ENCODE measurements around the gene SEC24A. TPM values are rescaled to one million over a fixed set of nuclear protein-coding genes. Genes with fewer than 3 reads are reported as not detected.
"Not testable (repeated sequence)": the region's sequence is repeated elsewhere in the genome, so short reads cannot be mapped to it uniquely, and the experiment has no call there.

The SEC24A gene
- total RNA-seq, 1 donor from 2014 or later, result 47.5 TPM

GRCh38 chr5:134650660-134651059, 2.1 kb downstream of the SEC24A start:
- DNase-seq (ENCODE audit: low read depth), result not testable (repeated sequence)

- DNase-seq (ENCODE audit: low read depth), result peak; percentile 18
Observed at GRCh38 chr5:134651531-134651930, 2.9 kb downstream of the SEC24A start.

DNA sequence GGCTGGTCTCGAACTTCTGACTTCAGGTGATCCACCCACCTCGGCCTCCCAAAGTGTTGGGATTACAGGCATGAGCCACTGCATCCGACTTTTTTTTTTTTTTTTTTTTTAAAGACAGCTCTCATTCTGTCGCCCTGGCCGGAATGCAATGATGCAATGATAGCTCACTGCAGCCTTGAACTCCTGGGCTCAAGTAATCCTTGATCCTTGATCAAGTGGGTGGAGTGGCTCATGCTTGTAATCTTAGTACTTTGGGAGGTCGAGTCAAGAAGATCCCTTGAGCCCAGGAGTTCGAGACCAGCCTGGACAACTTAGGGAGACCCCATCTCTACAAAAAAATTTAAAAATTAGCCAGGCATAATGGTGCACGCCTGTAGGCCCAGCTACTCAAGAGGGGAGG, 8.1 kb downstream of the SEC24A start:
- DNase-seq (ENCODE audit: low read depth), result no peak

GRCh38 chr5:134659456-134659855, 10.9 kb downstream of the SEC24A start:
- no peak for DNase-seq (ENCODE audit: low read depth)

- no peak for DNase-seq (ENCODE audit: low read depth)
Observed at GRCh38 chr5:134659922-134660321, 11.3 kb downstream of the SEC24A start.

GRCh38 chr5:134662971-134663370, 14.4 kb downstream of the SEC24A start:
- no peak for DNase-seq (ENCODE audit: low read depth)

DNA sequence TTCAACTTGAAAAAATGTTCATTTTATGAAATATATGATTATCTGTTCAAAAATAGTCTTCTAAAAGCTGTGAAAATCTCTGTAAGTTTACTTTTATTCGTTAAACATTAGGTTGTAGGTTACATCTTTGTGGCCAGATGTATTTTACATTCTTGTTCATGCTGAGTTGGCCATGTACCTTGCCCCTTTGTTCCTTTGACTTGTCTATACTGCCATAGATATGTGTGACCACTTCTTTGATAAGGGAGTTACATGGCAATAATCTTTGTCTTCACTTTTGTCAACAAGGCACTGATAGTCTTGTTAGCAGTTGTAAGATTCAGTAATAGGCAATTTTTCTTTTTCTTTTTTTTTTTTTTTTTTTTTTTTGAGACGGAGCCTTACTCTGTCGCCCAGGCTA, 15.9 kb downstream of the SEC24A start:
- DNase-seq (ENCODE audit: low read depth), result no peak

- DNase-seq (ENCODE audit: low read depth), result not testable (repeated sequence)
Observed at GRCh38 chr5:134673546-134673945, 25.0 kb downstream of the SEC24A start.

- DNase-seq (ENCODE audit: low read depth), result not testable (repeated sequence)
Observed at GRCh38 chr5:134677357-134677756, 28.8 kb downstream of the SEC24A start.

- DNase-seq (ENCODE audit: low read depth), result not testable (repeated sequence)
Observed at GRCh38 chr5:134690144-134690543, 41.6 kb downstream of the SEC24A start.

GRCh38 chr5:134692722-134693121, 44.1 kb downstream of the SEC24A start:
- DNase-seq (ENCODE audit: low read depth), result no peak

DNA sequence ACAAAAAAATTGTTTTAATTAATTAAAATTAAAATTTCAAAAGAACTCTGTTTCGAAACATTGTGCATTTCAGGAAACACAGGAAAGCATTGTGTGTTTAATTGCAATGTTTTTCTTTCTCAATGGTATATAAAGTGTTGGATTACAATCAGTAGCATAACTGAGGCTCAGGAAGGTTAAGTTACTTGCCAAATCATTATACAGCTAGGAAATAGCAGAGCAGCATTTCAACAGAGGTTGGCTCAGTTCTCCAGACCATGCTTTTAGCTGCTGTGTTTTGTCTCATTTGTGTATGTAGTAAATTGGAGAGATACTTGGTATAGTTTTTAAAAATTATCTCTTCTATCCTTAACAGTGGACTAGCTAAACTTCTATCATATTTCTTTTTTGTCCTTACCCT, 59.7 kb downstream of the SEC24A start:
- DNase-seq (ENCODE audit: low read depth), result peak; percentile 7

- DNase-seq (ENCODE audit: low read depth), result no peak
Observed at GRCh38 chr5:134714120-134714519, 65.5 kb downstream of the SEC24A start.

GRCh38 chr5:134714541-134714940, 66.0 kb downstream of the SEC24A start:
- no peak for DNase-seq (ENCODE audit: low read depth)

DNA sequence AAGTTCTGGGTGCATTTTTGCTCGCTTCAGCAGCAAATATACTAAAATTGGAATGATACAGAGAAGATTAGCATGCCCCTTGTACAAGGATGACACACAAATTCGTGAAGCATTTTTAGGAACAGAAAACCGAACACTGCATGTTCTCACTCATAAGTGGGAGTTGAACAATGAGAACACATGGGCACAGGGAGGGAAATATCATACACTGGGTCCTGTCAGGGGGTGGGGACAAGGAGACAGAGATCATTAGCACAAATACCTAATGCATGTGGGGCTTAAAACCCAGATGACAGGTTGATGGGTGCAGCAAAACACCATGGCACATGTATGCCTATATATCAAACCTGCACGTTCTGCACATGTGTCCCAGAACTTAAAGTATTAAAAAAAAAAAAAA, 66.9 kb downstream of the SEC24A start:
- not testable (repeated sequence) for DNase-seq (ENCODE audit: low read depth)

DNA sequence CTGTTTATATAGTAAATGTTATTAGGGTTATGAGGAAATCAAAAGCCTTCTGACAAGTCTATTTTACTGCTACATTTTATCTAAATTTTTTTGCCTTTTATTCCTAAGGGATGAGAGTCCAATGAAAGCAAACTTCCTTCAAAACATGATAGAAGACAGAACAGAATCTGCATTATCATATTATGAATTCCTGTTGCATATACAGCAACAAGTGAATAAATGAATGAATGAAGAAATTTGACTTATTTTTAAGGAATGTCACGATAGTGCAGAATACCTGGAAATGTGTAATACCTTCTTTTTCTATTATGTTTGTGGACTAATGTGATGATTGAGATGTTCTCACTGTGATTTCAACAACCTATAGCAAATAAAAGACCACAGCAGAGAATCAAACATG, 76.3 kb downstream of the SEC24A start:
- no peak for DNase-seq (ENCODE audit: low read depth)

GRCh38 chr5:134732819-134733218, 84.2 kb downstream of the SEC24A start:
- no peak for DNase-seq (ENCODE audit: low read depth)

- no peak for DNase-seq (ENCODE audit: low read depth)
Observed at GRCh38 chr5:134735243-134735642, 86.7 kb downstream of the SEC24A start.

GRCh38 chr5:134736173-134736812, 87.7 kb downstream of the SEC24A start:
- DNase-seq (ENCODE audit: low read depth), result peak; percentile 45

- peak; percentile 91 for DNase-seq (ENCODE audit: low read depth)
Observed at GRCh38 chr5:134738133-134738962, 89.8 kb downstream of the SEC24A start, which contains the start of gene CAMLG. CAMLG (plus strand) TSS chr5:134738548; CDS start chr5:134738621, 73 bp downstream.

- peak; percentile 59 for DNase-seq (ENCODE audit: low read depth)
Observed at GRCh38 chr5:134738963-134739661, 90.5 kb downstream of the SEC24A start.

DNA sequence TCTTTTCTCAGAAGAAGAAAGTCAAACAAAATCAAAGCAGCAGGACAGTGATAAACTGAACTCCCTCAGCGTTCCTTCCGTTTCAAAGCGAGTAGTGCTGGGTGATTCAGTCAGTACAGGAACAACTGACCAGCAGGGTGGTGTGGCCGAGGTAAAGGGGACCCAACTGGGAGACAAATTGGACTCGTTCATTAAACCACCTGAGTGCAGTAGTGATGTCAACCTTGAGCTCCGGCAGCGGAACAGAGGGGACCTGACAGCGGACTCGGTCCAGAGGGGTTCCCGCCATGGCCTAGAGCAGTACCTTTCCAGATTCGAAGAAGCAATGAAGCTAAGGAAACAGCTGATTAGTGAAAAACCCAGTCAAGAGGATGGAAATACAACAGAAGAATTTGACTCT, 92.5 kb downstream of the SEC24A start:
- DNase-seq (ENCODE audit: low read depth), result no peak

DNA sequence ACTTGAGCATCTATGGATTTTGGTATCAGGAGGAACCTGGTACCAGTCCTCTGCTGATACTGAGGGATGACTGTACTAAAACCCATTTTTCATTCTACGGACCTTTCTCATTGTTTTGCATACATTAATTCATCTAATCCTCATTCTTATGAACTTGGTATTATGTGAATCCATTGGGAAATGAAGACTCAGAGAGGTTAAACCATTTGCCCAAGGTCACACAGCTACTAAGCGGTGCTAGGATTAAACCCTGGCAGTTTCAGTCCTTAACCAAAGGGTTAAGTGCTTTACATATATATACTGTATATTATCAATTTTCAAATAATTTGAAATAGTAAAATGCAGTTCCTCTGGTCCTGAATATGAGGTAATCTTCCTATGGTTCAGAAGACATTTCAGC, 93.5 kb downstream of the SEC24A start:
- DNase-seq (ENCODE audit: low read depth), result no peak

Data from renal cortical epithelial cell (primary cell).